Breast epithelium (tissue), 4 donors: ENCODE results near the gene OSTN. TPM values are rescaled to one million over a fixed set of nuclear protein-coding genes. Genes with fewer than 3 reads are reported as not detected.
"Not testable (repeated sequence)": the region's sequence is repeated elsewhere in the genome, so short reads cannot be mapped to it uniquely, and the experiment has no call there.

Experiments
- DNase-seq, 2 donors: peaks; one replicate each; pipeline ENCODE4 v3.0.0-alpha.2; 2019; ENCODE audit warnings: low spot score in 2 of 2
- H3K27ac ChIP-seq, 2 donors: fragments of 200-600 bp; sonication (generic) in 1 of 2; one replicate each; pipeline ENCODE4 v1.5.1; 2016 to 2019; ENCODE audit warnings: mild to moderate bottlenecking in 1 of 2
- H3K27me3 ChIP-seq, 2 donors: fragments of 200-600 bp; sonication (generic) in 1 of 2; one replicate each; pipeline versions ENCODE4 v1.5.1 to v1.6.0; 2017 to 2019; ENCODE audit warnings: control low read depth in 1 of 2, mild to moderate bottlenecking in 1 of 2
- H3K36me3 ChIP-seq: fragments of 200-600 bp; one replicate; pipeline ENCODE4 v1.5.1; 2019
- H3K4me1 ChIP-seq, 2 donors: fragments of 200-600 bp; sonication (generic); one replicate each; pipeline ENCODE4 v1.5.1; 2016 to 2019; ENCODE audit warnings: control low read depth in 1 of 2
- H3K4me3 ChIP-seq, 3 donors: fragments of 200-600 bp; sonication (generic); 1 replicate in 2 of 3; 2 replicates in 1 of 3; pipeline ENCODE4 v1.5.1; 2016 to 2019; ENCODE audit warnings: mild to moderate bottlenecking in 3 of 3, moderate library complexity in 2 of 3
- H3K9me3 ChIP-seq, 2 donors: fragments of 200-600 bp; sonication (generic) in 1 of 2; one replicate each; pipeline ENCODE4 v1.5.1; 2016 to 2019; ENCODE audit warnings: control low read depth in 1 of 2
- POLR2A ChIP-seq: fragments of 450-650 bp; IDR thresholded peaks from one replicate; pipeline ENCODE4 v1.6.1; 2016; ENCODE audit warnings: antibody characterized with exemption, mild to moderate bottlenecking, moderate library complexity
- POLR2AphosphoS5 ChIP-seq, 3 donors: sonication (generic); formaldehyde crosslinking; IDR thresholded peaks; one replicate each; pipeline ENCODE4 v1.6.1; 2017; ENCODE audit warnings: antibody characterized with exemption in 3 of 3
- intact Hi-C: fragments of 100-400 bp; cut with DNase I; formaldehyde crosslinking; loops from one replicate; pipeline ENCODE4 v1.15.1; 2023; ENCODE audit warnings: low total_unique reads
- total RNA-seq, 3 donors: library from RNA; depleted of rRNA; stranded (reverse); fragments of >200 nt; gene quantifications; one replicate each; pipeline ENCODE4 v1.1.0, GENCODE V29; 2016
- TF ChIP-seq, protein P1 (sequence below), 3 donors: fragments of 450-650 bp; IDR thresholded peaks; one replicate each; pipeline ENCODE4 v1.5.1; 2016 to 2017; ENCODE audit warnings: antibody characterized with exemption in 3 of 3, mild to moderate bottlenecking in 3 of 3, moderate library complexity in 3 of 3

Gene OSTN
- total RNA-seq, 3 donors from 2014 or later = 2.5 TPM; not detected in 2

DNA sequence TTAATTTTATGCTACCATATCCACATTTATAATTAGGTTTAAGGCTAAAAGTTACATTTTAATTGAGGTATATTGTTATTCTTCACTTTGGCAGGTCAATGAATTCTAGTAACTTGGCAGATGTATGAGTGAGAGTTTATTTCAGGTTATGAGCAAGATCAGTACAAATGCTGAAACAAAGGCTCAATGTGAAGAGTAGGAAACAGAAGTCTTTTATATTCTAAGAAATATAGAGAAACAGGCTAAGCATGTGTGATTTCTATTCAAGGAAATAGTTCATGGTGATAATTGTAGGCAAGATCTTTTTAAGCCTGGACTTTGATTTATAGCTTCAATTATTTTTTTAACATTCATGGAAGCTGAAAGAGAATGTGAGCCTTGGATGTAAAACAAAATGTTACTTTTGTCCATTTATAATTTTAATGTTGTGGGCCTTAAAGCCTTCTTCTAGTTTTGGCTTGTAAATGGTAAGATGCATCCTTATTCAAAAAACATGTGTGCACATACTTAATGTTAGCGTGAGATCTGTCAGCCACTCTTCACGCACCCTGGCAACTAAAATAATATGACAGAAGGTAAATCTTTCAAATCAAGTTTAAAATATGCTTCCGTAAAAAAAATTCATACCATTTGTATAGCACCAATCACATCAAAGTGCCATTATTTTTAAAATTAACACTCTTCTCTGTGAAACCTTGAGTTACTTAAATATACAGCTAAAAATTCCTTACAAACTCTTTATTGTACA is 22.8 kb upstream of the OSTN start:
- Histone ChIP-seq H3K9me3 (no peaks in the 10 kb centered on the region), H3K4me1 (no peaks in the 10 kb centered on the region), H3K36me3 (no peaks in the 10 kb centered on the region), H3K4me3 (no peak overlapping the region), H3K27ac (no peak overlapping the region), H3K27me3 (no peaks in the 10 kb centered on the region)
- no peak for DNase-seq
- intact Hi-C loops = no loop called here
- no peak for TF ChIP-seq POLR2A
- TF ChIP-seq POLR2AphosphoS5 (IDR thresholded peaks at IDR 0.05) = no peak
- TF ChIP-seq, protein P1, sequence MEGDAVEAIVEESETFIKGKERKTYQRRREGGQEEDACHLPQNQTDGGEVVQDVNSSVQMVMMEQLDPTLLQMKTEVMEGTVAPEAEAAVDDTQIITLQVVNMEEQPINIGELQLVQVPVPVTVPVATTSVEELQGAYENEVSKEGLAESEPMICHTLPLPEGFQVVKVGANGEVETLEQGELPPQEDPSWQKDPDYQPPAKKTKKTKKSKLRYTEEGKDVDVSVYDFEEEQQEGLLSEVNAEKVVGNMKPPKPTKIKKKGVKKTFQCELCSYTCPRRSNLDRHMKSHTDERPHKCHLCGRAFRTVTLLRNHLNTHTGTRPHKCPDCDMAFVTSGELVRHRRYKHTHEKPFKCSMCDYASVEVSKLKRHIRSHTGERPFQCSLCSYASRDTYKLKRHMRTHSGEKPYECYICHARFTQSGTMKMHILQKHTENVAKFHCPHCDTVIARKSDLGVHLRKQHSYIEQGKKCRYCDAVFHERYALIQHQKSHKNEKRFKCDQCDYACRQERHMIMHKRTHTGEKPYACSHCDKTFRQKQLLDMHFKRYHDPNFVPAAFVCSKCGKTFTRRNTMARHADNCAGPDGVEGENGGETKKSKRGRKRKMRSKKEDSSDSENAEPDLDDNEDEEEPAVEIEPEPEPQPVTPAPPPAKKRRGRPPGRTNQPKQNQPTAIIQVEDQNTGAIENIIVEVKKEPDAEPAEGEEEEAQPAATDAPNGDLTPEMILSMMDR (IDR thresholded peaks at IDR 0.05) = no peak

DNA sequence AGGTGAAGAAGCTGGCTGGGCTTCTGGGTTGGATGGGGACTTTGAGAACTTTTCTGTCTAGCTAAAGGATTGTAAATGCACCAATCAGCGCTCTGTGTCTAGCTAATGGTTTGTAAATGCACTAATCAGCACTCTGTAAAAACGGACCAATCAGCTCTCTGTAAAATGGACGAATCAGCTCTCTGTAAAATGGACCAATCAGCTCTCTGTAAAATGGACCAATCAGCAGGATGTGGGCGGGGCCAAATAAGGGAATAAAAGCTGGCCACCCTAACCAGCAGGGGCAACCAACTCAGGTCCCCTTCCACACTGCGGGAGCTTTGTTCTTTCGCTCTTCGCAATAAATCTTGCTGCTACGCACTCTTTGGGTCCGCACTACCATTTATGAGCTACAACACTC is 13.7 kb upstream of the OSTN start:
- H3K27ac ChIP-seq, intact Hi-C loops, DNase-seq, H3K27me3 ChIP-seq, H3K4me1 ChIP-seq, H3K36me3 ChIP-seq, H3K4me3 ChIP-seq: not testable (repeated sequence)
- H3K9me3 ChIP-seq = peaks cover 0 to 20% of the 10 kb centered on the region in 2 donors

DNA sequence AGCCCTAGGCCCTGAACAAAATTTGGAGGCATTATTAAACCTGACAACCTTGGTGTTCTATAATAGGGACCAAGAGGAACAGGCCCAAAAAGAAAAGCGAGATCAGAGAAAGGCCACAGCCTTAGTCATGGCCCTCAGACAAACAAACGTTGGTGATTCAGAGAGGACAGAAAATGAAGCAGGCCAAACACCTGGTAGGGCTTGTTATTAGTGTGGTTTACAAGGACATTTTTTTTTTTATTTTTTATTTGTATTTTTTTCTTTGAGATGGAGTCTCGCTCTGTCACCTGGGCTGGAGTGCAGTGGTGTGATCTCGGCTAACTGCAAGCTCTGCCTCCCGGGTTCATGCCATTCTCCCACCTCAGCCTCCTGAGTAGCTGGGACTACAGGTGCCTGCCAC is 10.8 kb upstream of the OSTN start:
- H3K36me3 ChIP-seq, H3K4me1 ChIP-seq, H3K27ac ChIP-seq, intact Hi-C loops, H3K27me3 ChIP-seq, DNase-seq, H3K4me3 ChIP-seq: not testable (repeated sequence)
- H3K9me3 ChIP-seq = peaks cover 0 to 20% of the 10 kb centered on the region in 2 donors

DNA sequence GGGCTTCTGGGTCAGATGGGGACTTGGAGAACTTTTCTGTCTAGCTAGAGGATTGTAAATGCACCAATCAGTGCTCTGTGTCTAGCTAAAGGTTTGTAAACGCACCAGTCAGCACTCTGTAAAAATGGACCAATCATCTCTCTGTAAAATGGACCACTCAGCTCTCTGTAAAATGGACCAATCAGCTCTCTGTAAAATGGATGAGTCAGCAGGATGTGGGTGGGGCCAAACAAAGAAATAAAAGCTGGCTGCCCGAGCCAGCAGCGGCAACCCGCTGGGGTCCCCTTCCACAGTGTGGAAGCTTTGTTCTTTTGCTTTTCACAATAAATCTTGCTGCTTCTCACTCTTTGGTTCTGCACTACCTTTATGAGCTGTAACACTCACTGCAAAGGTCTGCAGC is 6.8 kb upstream of the OSTN start:
- H3K4me3 ChIP-seq, H3K27ac ChIP-seq, H3K4me1 ChIP-seq, H3K36me3 ChIP-seq, H3K9me3 ChIP-seq, intact Hi-C loops, H3K27me3 ChIP-seq, DNase-seq: not testable (repeated sequence)

DNA sequence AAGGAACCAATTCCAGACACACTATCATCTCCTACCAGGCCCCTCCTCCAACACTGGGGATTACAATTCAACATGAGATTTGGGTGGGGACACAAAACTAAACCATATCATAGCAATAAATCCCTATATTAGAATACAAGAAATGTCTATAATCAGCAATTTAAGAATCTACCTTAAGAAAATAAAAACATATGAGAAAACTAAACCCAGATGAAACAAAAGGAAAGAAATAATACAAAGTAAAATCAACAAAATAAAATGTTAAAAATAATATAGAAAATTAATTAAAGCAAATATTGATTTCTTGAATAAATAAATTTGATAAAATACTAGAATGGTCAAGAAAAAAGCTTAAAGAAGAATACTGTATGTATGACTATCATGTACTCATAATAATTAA is 6.1 kb upstream of the OSTN start:
- no peaks in the 10 kb centered on the region for H3K36me3 ChIP-seq
- no peaks in the 10 kb centered on the region for H3K4me1 ChIP-seq
- intact Hi-C loops = no loop called here
- no peaks in the 10 kb centered on the region for H3K27me3 ChIP-seq
- TF ChIP-seq POLR2A (no peak), POLR2AphosphoS5 (IDR thresholded peaks at IDR 0.05) (no peak)
- TF ChIP-seq, protein P1 (IDR thresholded peaks at IDR 0.05) = no peak
- no peak overlapping the region for H3K27ac ChIP-seq
- H3K9me3 ChIP-seq = no peaks in the 10 kb centered on the region
- no peak overlapping the region for H3K4me3 ChIP-seq
- DNase-seq = no peak

DNA sequence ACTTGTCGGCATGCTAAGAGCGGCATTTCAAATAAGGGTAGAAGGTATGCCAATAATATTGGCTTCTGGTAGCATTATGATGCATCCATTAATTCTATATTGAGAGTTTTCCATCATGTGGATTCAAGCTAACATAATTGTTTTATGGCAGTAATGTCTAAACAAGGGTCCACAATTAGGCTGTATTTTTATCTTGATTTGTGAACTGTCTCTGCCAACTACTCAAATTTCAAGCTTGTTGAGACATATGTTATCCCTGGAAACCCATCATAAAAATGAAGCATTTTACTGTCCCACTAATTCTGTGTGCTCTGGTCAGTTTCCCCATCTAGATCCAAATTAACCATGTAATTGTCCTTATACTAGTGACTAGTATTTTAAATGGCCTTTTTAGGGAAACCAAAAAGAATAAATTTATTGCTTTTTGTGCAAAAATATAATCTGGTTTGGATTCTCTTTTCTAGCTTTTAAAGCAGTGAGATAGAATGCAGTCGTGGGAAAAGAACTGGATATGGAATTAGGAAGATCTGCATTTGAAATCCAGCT is 1.2 kb upstream of the OSTN start:
- no peak for DNase-seq
- H3K9me3 ChIP-seq = no peaks in the 10 kb centered on the region
- H3K36me3 ChIP-seq = no peaks in the 10 kb centered on the region
- H3K27me3 ChIP-seq = no peaks in the 10 kb centered on the region
- H3K4me1 ChIP-seq = no peaks in the 10 kb centered on the region
- intact Hi-C loops = no loop called here
- TF ChIP-seq POLR2AphosphoS5 (IDR thresholded peaks at IDR 0.05) = no peak
- TF ChIP-seq, protein P1 (IDR thresholded peaks at IDR 0.05) = no peak
- no peak for TF ChIP-seq POLR2A
- no peak overlapping the region for H3K27ac ChIP-seq
- H3K4me3 ChIP-seq = no peak overlapping the region
